Measurements from ENCODE around the gene TSC22D4.
"Not testable (repeated sequence)": the region's sequence is repeated elsewhere in the genome, so short reads cannot be mapped to it uniquely, and the experiment has no call there.

The TSC22D4 gene

GRCh38 chr7:100472121-100472851, 6.7 kb downstream of the TSC22D4 start:
- no peak for DNase-seq

GRCh38 chr7:100471021-100471420, 8.0 kb downstream of the TSC22D4 start:
- no peak for DNase-seq

GRCh38 chr7:100469227-100470044, 9.6 kb downstream of the TSC22D4 start:
- peak; percentile 66 for DNase-seq

- peak; percentile 15 for DNase-seq
These were observed 11.2 kb downstream of the TSC22D4 start for GRCh38 chr7:100467638-100468373.

- no peak for DNase-seq
These were observed 12.1 kb downstream of the TSC22D4 start for GRCh38 chr7:100466653-100467605.

GRCh38 chr7:100465702-100466311, 13.2 kb downstream of the TSC22D4 start:
- DNase-seq, result peak; percentile 86

GRCh38 chr7:100465299-100465698, 13.7 kb downstream of the TSC22D4 start:
- DNase-seq, result no peak

GRCh38 chr7:100464791-100465190, 14.2 kb downstream of the TSC22D4 start:
- no peak for DNase-seq

- no peak for DNase-seq
These were observed 14.8 kb downstream of the TSC22D4 start, which contains the start of gene SPACDR for GRCh38 chr7:100464210-100464660. Gene SPACDR (minus strand): TSS chr7:100464260. CDS start chr7:100464025, 235 bp downstream.

GRCh38 chr7:100457033-100457432, 22.0 kb downstream of the TSC22D4 start:
- no peak for DNase-seq

- DNase-seq, result no peak
These were observed 22.5 kb downstream of the TSC22D4 start for GRCh38 chr7:100456562-100456961.

- DNase-seq, result no peak
These were observed 23.8 kb downstream of the TSC22D4 start for GRCh38 chr7:100455206-100455605.

- DNase-seq, result not testable (repeated sequence)
These were observed 25.2 kb downstream of the TSC22D4 start for GRCh38 chr7:100453854-100454253.

- DNase-seq, result no peak
These were observed 26.5 kb downstream of the TSC22D4 start for GRCh38 chr7:100452513-100452912.

GRCh38 chr7:100449190-100449795, 29.7 kb downstream of the TSC22D4 start:
- DNase-seq, result no peak

GRCh38 chr7:100447363-100447762, 31.7 kb downstream of the TSC22D4 start:
- not testable (repeated sequence) for DNase-seq

- DNase-seq, result no peak
These were observed 33.0 kb downstream of the TSC22D4 start for GRCh38 chr7:100446040-100446439.

GRCh38 chr7:100444311-100445278, 34.4 kb downstream of the TSC22D4 start:
- no peak for DNase-seq

- no peak for DNase-seq
These were observed 35.7 kb downstream of the TSC22D4 start for GRCh38 chr7:100443096-100443840.
